ENCODE measurements around the gene TLL2.

Gene TLL2

DNA sequence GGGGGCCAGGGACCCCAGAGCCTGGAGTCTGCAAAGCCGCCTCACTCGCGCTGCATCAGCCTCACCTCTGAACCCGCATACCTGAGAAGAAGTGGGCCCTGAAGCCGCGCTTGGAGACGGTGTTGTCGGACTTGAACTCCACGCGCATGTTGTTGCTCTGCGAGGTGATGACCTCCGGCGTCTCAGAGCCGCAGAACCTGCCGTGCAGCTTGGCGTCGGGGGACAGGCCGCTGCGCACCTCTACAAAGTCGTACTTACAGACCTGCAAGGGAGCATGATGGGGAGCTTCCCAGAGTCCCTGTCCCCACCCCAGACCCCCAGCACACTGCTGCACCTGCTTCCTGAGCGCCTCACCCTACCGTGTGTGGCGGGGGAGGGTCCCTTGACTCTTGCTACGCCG, 129.2 kb downstream of the TLL2 start:
- no peak for DNase-seq

DNA sequence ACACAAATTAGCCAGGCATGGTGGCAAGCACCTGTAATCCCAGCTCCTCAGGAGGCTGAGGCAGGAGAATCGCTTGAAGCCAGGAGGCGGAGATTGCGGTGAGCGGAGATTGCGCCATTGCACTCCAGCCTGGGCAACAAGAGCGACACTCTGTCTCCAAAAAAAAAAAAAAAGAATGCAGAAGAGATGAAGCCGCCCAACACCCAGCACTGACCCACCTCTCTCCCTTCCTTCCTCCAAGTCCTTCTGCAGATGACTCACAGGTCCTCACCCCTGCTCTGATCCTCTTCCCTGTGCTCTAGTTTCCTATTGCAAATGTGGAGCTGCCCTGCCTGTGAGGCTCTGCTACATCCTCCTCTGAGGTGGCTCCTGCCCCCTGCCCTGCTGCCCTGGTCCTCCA, 132.9 kb downstream of the TLL2 start:
- no peak for DNase-seq

DNA sequence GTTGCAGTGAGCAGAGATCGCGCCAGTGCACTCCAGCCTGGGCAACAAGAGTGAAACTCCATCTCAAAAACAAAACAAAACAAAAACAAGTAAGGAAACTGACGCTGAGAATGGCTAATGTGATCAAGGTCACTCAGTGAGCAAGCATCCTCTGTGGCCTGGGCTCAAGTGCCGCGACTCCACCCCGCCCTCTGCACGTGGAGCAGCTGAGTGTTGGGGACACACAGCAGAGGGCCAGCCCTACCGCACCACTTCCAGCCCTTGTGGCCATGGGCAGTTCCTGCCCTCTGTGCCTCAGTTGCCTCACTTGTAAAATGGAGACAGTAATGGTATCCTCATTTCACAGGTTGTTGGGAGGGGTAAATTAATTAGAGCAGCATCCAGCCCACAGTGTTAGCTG, 134.0 kb downstream of the TLL2 start:
- DNase-seq = no peak

DNA sequence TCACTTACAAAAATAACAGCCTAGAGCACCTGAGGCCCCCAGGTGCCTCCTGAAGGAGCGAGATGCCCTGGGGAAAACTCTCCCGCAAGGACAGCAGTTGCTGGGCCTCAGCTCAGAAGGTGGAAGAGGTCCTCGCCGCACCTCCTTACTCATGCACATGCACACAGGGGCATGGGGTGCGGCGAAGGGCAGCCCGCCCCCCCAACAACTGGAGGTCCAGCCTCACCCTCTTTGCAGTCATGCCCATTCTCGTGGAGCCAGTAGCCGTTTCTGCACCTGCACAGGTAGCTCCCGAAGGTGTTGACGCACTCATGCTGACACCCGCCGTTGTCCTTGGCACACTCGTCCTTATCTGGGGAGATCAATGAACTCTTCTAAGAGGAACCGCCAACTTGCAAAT, 135.0 kb downstream of the TLL2 start:
- no peak for DNase-seq

DNA sequence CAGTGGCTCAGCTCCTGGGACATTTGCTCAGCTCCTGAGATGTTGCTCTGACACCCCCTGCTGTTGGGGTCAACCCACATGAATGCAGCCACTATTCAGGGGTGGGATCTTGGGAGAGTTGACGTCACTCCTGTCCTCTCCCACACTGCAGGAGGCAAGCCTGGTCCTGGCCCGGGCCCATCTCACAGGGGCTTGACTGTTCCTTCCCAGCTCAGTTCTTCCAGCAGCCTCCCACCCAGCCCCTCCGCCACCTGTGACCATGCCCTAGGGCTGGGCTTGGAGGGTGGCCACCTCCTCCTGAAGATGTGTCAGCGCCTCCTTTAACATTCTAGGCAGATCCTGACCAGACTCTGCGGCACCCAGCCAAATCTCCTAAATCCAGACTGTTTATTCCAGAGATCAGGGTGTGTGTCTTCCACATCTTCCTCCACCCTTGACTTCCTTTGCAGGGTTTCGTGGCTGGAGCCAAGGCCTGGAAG, 135.9 kb downstream of the TLL2 start:
- DNase-seq = no peak

DNA sequence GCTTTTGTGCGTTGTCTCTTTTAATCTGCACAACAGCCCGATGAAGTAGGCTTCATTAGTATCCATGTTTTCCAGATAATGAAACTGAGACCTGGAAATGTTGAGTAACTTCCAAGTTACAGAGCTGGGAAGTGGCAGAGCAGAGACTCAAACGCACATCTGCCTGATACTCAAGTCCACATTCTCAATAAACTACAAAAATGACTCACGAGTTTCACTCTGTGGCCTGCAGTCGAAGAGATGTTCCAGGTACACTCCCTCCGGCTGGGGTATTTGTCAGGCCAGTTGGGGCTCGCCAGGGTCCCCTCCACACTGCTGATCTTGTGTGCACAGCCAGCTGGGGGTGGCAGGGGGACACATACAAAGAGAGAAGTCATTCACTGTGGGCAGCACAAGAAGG, 137.2 kb downstream of the TLL2 start:
- DNase-seq = no peak

DNA sequence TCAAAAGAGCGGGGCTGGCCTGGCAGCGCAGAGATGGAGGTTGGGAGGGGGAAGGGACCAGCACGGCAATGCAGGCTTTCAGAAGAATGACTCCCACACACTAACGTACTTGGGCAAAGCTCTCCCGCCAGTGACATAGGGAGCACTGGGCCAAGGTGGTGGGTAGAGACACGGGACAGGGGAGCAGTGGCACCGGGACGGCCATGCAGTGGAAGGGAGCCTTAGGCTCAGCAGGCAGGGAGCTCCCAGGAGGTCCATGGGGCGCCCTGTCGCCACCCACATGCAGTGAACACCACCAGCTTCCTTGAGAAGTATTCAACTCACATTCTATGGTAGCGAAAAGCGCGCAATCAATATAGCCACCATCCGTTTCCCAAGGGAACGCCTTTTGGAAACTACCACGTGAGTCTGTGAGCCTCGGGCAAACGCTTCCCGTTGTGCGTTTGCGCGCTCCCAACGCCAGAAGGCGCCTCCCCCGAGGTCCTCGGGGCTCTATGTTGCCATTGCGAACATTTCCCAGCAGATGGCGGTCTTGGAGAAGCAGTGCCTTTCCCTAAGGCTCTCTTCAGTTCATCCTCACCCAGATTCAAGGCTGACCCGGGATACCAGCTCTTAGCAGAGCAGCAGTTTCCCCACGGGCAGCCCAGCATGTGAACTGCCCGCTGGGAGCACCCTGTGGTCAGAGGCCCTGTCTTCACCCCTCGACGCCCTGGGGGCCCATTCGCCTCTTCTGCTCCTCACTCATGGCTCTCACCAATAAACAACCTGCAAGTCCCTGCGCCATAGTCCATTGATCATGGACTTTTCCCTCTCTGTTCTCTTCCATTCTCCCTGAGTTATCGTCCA, 138.5 kb downstream of the TLL2 start:
- DNase-seq = peak; percentile 34 to 77

DNA sequence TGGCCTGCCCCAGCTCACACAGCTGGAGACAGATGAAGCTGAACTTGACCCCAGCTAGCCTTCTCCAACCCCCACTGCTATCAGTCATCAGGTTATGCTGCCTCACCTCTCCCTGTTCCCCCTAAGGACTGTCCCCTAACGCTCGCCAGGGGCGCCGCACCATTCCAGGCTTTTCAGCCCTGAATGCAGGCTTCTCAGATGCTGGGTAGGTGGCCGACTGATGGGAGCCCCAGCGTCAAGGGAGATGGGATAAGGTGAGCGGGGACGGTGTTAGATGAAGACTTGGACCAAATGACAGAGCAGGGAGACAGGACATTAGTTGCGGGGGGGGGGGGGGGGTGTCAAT, 139.1 kb downstream of the TLL2 start:
- DNase-seq = no peak

DNA sequence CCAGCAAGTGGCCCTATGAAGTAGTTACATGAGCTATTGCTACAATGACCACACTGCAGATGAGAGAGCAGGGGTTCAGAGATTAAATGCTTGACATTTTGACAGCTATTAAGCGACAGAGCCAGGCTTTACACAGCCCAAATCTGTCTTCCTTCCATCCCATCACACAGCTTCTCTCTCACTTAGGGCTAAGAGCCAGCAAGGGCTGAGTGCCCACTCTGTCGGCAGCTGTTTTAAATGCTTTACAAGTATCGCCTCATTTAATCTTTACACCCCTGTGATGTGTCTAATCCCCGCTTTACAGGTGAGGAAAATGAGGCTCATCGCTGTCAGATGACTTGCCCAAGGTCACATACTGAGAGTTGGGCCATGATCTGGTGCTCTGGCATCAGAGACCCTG, 139.7 kb downstream of the TLL2 start:
- no peak for DNase-seq

DNA sequence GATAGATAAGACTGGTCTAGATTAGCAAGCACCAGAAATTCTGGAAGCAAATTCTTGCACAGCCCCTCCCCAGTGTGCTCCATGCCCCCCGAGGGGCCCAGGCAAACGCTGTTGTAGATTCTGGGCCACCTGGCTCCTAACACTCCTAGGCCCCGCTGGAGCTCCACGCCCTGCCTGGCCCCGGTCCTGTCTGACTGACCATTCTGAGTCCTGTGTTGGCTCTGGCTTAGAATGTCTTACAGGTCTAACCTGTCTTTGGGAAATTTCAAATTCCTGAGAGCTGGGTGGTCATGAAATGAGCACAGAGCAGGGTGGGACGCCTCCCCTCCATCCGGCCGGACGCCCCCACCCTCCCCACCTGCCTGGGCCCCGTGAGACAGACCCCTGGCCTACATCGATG, 142.4 kb downstream of the TLL2 start:
- no peak for DNase-seq

DNA sequence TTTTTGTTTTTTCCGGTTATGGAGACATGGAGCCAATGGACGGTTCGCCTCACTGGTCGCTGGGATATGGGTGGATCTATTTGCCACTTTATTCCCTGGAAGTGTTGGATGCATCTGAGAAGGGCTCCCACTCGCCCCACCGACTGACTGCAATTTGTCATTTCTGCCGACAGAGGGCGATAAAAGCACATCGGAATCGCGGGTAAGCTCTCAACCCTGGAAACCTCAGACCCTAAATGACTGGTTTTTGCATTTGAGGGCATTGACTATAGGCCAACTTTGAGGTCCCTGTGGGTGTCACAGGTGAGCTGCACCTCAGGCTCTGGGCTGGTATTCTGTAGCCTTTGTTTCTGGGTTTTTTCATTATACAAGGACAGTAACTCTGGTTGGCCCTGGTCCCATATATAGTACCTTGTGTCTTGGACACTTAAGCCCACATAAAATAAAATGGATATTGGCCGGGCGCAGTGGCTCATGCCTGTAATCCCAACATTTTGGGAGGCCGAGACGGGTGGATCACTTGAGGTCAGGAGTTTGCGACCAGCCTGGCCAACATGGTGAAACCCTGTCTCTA, 143.1 kb downstream of the TLL2 start:
- peak in 1 of 2 experiments; percentile 28 for DNase-seq

DNA sequence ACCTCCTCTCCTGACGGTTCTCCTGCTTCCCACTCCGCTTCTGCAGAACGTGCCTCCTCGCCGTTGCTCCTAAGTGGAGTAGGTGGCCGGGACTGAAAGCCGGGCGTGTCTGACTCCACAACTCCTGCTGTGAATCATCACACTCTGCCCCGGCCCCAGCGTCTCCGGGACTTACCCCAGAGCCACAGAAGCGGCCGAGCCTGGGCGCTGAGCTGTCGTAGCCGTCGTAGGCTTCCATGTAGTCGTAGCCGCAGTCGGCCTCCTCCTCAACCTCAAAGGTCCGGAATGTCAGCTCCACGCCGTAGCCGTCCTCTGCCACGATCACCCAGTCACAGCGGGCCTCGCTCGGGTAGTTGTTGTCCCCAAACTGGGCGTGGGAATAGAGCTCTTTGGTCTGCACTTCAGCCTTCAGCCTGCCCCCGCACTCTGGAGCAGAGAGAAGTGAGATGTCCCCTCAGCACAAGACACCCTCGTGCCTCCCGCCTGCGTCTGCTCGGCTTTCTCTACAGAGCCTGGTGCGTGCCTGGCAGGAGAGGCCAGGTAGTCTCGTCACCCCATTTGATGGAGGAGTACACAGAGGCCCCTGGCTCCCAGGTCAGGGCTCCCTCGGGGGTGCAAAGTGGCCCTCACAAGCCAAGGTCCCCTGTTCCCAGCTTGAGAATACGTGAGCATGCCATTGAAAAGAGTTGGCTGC, 143.7 kb downstream of the TLL2 start:
- DNase-seq = no peak

DNA sequence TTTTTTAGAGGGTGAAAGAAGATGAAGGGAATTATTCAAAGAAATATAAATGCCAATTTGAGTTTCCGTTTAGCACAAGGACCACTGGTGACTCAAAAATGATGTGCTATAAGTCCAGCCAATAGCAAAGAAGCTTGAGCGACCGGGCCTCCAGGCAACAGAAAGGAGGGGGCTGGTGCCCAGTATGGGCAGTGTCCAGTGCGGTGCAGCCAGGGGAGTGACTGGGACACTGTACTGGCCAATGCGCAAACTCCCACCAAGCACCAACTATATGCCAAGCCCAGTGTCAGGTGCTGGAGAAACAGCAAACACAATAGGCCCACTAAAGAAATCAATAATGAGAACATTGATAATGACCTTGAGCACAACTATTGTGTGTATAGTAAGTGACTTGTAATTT, 144.8 kb downstream of the TLL2 start:
- DNase-seq = no peak

DNA sequence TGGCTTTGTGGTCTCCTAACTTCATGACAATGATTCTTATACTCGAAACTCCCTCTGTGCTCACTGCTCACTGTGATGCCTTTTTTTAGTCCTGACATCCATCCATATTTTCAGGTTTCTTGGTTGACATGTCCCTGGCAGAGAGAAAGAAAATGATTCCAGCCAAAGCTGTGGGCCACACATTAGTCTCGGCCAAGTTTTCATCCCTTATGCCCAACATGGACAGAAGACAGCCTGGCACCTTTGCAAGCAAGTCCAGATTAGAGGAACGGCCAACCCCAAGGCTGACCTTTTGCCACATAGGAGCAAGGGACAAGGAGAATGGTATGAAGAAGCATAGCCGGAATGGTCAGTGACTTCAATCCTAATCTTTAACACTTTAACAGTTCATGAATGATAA, 146.3 kb downstream of the TLL2 start:
- DNase-seq = no peak

DNA sequence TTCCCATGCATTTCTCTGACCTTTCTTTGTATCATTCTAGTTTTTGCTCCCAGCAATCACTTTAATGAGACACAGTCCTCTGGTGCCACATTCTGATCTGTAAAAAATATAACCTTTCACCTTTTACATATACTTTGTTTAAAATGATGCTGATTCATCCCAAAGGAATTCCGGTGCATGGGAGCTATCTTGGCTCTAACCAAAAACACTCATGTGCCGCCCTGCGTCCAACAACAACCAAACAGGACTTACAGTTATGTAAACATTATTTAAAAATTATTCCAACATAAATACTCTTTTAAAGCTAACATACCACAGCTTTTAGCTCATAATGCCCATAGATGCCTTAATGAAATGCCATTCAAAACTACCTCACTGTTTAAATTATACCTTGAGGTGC, 147.2 kb downstream of the TLL2 start:
- no peak for DNase-seq

DNA sequence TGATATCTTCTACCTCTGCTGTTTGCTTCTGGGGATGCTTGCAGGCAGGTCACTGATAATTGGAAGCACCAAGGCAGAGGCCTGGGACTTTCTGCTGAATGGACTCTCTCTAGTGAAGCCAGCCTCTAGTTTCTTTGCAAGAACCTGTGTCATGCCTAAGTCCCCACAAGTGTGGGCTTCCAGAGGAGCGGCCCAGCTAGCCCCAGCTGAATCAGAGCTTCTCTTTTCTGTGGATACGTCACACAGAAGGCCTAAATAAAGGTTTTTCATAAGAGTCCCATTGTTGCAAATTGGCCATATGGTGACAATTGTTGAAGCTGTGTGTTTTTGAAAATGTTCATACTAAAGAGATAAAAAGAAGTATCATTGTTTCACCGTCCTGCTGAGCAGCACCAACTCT, 148.2 kb downstream of the TLL2 start:
- DNase-seq = no peak

DNA sequence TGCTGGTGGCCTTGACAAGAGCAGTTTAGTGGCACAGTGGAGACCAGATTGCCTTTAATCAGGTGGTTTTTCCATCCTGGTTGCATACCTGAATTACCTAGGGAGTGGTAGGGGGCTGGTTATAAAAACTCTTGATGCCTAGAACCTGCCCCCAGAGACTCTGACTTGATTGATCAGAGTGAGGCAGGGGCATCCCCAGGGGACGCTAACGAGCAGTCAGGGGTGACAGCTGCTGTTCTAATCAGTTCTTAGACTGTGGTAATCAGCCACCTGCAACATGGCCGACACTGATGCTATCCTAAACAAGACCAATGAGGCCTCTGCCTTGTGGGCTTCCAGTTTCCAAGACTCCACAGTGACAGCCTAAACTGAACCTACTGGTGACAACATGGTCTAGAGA, 153.0 kb downstream of the TLL2 start:
- DNase-seq = no peak

DNA sequence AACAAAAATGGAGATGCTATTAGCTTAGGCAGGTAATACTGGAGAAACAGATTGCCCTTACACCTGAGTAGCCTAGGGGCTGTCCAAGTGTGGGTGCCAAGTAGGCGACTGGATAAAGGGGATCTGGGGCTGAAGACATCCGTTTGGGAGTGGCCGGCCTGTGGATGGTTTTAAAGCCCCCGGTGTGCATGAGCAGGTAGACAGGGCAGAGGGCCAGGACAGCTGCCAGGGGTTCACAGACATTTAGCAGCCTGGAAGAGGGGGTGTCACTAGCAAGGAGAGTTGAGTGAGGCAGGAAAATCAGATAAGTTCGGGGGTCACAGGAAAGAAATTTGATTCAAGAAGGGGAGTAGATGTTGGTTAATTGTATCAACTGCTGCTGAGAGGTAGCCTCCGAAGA, 153.4 kb downstream of the TLL2 start:
- no peak for DNase-seq

DNA sequence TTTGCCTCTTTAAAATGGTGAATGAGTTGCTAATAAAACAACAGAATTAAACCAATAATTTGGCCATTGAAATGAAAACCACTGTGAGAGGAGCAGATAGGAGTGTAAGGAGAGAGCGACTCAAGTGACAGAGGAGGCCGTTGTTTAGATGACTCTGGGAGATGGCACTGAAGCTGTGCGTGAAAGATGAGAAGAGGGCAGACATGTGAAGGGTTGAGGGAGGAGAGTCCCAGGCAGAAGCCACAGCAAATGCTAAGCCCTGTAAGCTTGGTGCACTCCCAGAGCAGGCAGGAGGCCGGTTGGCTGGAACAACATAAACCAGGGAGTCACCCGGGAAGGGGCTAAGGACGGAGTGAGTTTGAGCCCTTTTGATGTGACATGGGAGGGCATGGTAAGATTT, 154.1 kb downstream of the TLL2 start:
- DNase-seq = no peak

DNA sequence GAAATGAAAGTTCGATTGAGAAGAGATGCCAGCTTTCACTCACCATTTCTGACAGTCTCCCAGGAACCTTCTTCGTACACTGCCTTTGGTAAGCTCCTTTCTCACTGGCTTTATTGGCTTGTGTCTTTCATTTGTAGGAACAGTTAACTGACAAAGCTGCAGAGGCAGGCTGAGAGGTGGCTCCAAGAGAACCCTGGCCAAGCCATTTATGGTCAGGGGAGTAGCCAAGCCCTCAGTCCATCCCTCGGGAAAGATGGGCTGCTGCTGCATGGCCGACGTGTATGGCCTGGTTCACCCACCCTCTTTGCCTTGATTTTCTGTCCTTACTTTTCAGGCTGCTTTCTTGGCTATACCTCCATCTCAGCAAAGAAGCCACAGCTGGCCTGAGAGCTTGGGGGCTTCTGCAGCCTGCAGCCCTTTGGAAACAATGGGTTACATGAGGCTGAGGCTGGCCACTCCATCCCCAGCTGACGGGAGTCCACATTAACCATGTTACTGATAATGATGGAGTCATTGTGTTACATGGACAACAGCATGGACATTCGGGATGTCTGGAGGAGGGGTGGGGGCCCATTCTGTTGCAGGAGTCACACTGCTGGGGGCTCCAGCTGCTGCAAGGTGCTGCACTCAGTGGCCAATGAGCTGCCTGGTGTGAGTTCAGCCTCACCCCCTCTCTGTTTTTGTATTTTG, 154.7 kb downstream of the TLL2 start, which contains the start of gene OPALIN:
Gene OPALIN, minus strand, starts transcription at position 152 of the 690 bp plus-strand sequence. Its CDS starts 106 bp downstream, at position 46.
- DNase-seq = no peak

DNA sequence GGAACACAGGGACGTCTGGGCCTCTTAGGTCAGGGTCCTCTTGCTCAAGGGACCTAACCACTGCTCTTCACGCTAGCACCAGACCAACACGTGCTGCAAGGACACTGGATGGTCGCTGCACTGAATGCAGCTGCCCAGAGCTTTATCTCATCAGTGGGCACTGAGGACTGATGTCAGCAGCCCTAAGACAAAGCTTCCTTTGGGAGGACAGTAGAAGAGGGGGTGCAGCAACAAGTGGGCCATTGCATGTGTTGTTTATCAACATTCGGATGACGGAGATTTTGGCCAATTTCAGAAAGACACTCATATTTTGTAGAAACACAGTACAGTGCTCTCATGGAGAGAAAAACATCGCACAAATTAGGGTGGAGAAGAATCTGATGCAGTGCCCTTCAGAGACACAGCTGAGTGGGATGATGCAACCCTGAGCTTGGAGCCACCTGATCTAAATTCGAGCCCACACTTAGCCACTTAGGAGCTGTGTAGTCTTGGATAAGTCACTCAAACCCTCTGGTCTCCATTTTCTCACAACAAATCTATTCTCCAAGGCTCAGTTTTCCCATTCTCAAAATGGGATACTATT, 156.6 kb downstream of the TLL2 start:
- no peak for DNase-seq

DNA sequence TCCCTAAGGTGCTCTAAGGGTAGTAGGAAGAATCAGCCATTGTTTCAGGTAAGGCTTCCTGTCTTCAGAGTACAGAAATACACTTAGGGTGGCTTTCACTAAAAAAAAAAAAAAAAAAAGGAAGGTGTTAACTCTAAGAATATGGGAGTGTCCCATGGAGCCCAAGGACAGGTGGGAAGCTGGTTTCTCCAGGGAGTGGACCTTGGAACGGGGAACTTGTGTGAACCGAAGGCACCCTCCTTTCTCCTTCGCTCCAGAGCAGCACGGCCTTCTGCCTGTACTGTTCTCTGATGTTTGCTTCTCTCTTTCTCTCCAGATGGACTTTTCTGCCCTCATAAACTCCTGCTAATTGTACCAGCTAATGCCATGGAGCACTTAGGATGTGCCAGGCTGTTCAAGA, 161.1 kb downstream of the TLL2 start:
- no peak for DNase-seq

DNA sequence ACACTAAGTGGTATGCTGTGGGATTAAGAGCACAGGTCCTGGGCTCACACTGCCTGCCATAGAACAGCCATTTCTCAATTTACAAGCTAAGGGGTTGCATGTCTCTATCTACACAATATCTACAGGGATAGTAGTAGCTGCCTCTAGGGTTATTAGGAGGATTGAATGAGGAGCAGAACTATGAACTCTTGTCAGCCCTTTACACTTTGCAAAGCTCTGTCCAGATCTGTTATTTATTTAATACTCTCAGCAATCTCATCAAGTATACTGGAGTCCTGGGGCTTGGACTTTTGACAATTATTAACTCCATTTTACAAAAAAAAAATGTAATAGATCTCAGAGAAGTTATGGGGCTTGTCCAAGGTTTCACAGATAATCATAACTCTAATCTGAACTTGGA, 161.7 kb downstream of the TLL2 start:
- DNase-seq = no peak
